HEK293 (cell line): Measurements from ENCODE around the gene UTP4.

Experiments
- CTCF ChIA-PET: fragments of 350-600 bp; formaldehyde crosslinking; extraction: SDS; loops from one replicate; lab custom pipeline; 2021; ENCODE audit warnings: antibody characterized with exemption; lab: Yijun Ruan, JAX
- POLR2A ChIA-PET: fragments of 300-600 bp; formaldehyde crosslinking; extraction: SDS; loops from one replicate; lab custom pipeline; 2020; ENCODE audit warnings: antibody characterized with exemption, inconsistent platforms; lab: Yijun Ruan, JAX
- H3K27ac ChIP-seq: fragments of 200-500 bp; sonication (Bioruptor generic); 2 replicates; pipeline ENCODE4 v1.5.1; 2014; ENCODE audit warnings: low read depth, low read length, control low read depth, inconsistent platforms; ENCODE audit errors: extremely low read depth
- H3K36me3 ChIP-seq, 2 experiments: fragments of 200-500 bp in 1 of 2; sonication (Bioruptor generic) in 1 of 2; 1 replicate in 1 of 2; 2 replicates in 1 of 2; pipeline ENCODE4 v1.5.1; 2014 to 2017; ENCODE audit warnings: inconsistent platforms in 2 of 2, low read length in 2 of 2; ENCODE audit not compliant: control insufficient read depth in 2 of 2, insufficient read depth in 1 of 2
- H3K4me1 ChIP-seq: fragments of 200-500 bp; sonication (Bioruptor generic); 2 replicates; pipeline ENCODE4 v1.5.1; 2014; ENCODE audit warnings: mild to moderate bottlenecking, low read length, inconsistent platforms; ENCODE audit not compliant: control insufficient read depth, insufficient read depth
- H3K4me3 ChIP-seq: 2 replicates; pipeline ENCODE4 v1.5.1; 2011; ENCODE audit warnings: low read depth, mild to moderate bottlenecking, control low read depth, low read length, moderate library complexity
- H3K9me3 ChIP-seq: fragments of 200-500 bp; sonication (Bioruptor generic); 2 replicates; pipeline ENCODE4 v1.5.1; 2014; ENCODE audit warnings: low read depth, low read length, inconsistent platforms; ENCODE audit not compliant: control insufficient read depth, insufficient read depth
- FEZF1 ChIP-seq: fragments of 450-650 bp; formaldehyde crosslinking; IDR thresholded peaks from 2 replicates; pipeline ENCODE4 v1.5.1; 2016; ENCODE audit warnings: missing biosample characterization, missing genetic modification characterization
- OVOL3 ChIP-seq: fragments of 450-650 bp; formaldehyde crosslinking; IDR thresholded peaks from 2 replicates; pipeline ENCODE4 v1.5.1; 2016; ENCODE audit warnings: missing biosample characterization, missing genetic modification characterization
- SCRT2 ChIP-seq: fragments of 450-650 bp; formaldehyde crosslinking; IDR thresholded peaks from 2 replicates; pipeline ENCODE4 v1.5.1; 2016; ENCODE audit warnings: missing biosample characterization, missing genetic modification characterization
- SP7 ChIP-seq: fragments of 450-650 bp; formaldehyde crosslinking; IDR thresholded peaks from 2 replicates; pipeline ENCODE4 v1.5.1; 2016; ENCODE audit warnings: missing biosample characterization, missing genetic modification characterization
- WT1 ChIP-seq: fragments of 450-650 bp; formaldehyde crosslinking; IDR thresholded peaks from 2 replicates; pipeline ENCODE4 v1.5.1; 2016; ENCODE audit warnings: missing biosample characterization, missing genetic modification characterization
- ZBTB17 ChIP-seq: fragments of 450-650 bp; formaldehyde crosslinking; IDR thresholded peaks from 2 replicates; pipeline ENCODE4 v1.5.1; 2016; ENCODE audit warnings: missing biosample characterization, missing genetic modification characterization
- ZBTB8A ChIP-seq: fragments of 450-650 bp; formaldehyde crosslinking; IDR thresholded peaks from 2 replicates; pipeline ENCODE4 v1.5.1; 2016; ENCODE audit warnings: missing biosample characterization, missing genetic modification characterization
- ZFHX2 ChIP-seq: fragments of 450-650 bp; formaldehyde crosslinking; conservative IDR thresholded peaks from 2 replicates; pipeline ENCODE4 v1.5.1; 2016; ENCODE audit warnings: missing biosample characterization, missing genetic modification characterization
- ZNF23 ChIP-seq: fragments of 450-650 bp; formaldehyde crosslinking; IDR thresholded peaks from 2 replicates; pipeline ENCODE4 v1.5.1; 2016; ENCODE audit warnings: missing biosample characterization, missing genetic modification characterization, borderline replicate concordance
- ZNF549 ChIP-seq: fragments of 450-650 bp; IDR thresholded peaks from 2 replicates; pipeline ENCODE4 v1.5.1; 2018; ENCODE audit warnings: missing biosample characterization, missing genetic modification characterization, mild to moderate bottlenecking, inconsistent platforms, moderate library complexity
- ZNF571 ChIP-seq: fragments of 450-650 bp; formaldehyde crosslinking; IDR thresholded peaks from 2 replicates; pipeline ENCODE4 v1.5.0; 2017; ENCODE audit warnings: missing biosample characterization, missing genetic modification characterization
- ZNF76 ChIP-seq: fragments of 450-650 bp; formaldehyde crosslinking; IDR thresholded peaks from 2 replicates; pipeline ENCODE4; 2016; ENCODE audit warnings: low read depth, missing biosample characterization, missing genetic modification characterization, borderline replicate concordance
- ZNF792 ChIP-seq: fragments of 450-650 bp; formaldehyde crosslinking; IDR thresholded peaks from 2 replicates; pipeline ENCODE4 v1.5.1; 2016; ENCODE audit warnings: missing biosample characterization, missing genetic modification characterization
- ZNF843 ChIP-seq: fragments of 450-650 bp; formaldehyde crosslinking; IDR thresholded peaks from 2 replicates; pipeline ENCODE4 v1.5.1; 2016; ENCODE audit warnings: missing biosample characterization, missing genetic modification characterization
- TF ChIP-seq, protein P1 (sequence below): fragments of 450-650 bp; IDR thresholded peaks from 2 replicates; pipeline ENCODE4 v1.5.1; 2018; ENCODE audit warnings: missing biosample characterization, missing genetic modification characterization
- TF ChIP-seq, protein P2 (sequence below): sonication (generic); formaldehyde crosslinking; IDR thresholded peaks from 2 replicates; pipeline ENCODE4 v1.8.1; 2022; ENCODE audit warnings: mild to moderate bottlenecking, moderate library complexity, missing genetic modification reagents
- TF ChIP-seq, protein P3 (sequence below): fragments of 450-650 bp; formaldehyde crosslinking; IDR thresholded peaks from 2 replicates; pipeline ENCODE4 v1.5.1; 2016; ENCODE audit warnings: missing biosample characterization, missing genetic modification characterization
- TF ChIP-seq, protein P4 (sequence below): fragments of 450-650 bp; formaldehyde crosslinking; IDR thresholded peaks from 2 replicates; pipeline ENCODE4; 2016; ENCODE audit warnings: missing biosample characterization, missing genetic modification characterization
- TF ChIP-seq, protein P5 (sequence below): fragments of 450-650 bp; formaldehyde crosslinking; IDR thresholded peaks from 2 replicates; pipeline ENCODE4 v1.5.1; 2016; ENCODE audit warnings: missing biosample characterization, missing genetic modification characterization

UTP4 gene

DNA sequence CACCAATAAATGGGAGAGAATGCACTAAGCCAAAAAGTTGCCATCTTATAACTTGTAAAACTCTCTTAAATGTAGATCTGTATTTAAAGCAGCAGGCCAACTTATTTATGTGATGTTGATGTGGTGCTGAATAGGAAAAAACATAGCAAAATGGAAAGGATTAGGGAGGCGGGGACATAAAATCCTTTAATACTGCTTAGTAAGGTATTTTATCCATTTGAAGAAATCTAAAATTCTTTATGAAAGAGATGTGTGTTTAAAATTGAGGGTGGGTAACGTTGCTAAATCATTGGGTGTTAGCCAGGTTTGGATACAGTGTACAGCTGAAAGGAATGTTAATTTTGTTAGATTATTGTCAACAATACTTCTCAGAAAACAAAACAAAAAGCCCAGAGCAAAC lies 68.8 kb downstream of the UTP4 start:
- no peak overlapping the region for H3K4me3 ChIP-seq
- H3K27ac ChIP-seq, result no peak overlapping the region
- ChIA-PET CTCF (interaction anchor here (1.4 kb wide), 1 partner anchor 17 kb away, joined by 6 read pairs; no protein-coding TSS in a partner anchor), POLR2A (no interaction called here)
- no peaks in the 10 kb centered on the region for H3K36me3 ChIP-seq
- H3K4me1 ChIP-seq, result peaks cover 11% of the 10 kb centered on the region; the same call in 1 of the 2 replicates
- TF ChIP-seq ZNF792 (tag by site-specific recombination) (no peak), OVOL3 (no peak), WT1 (tag by site-specific recombination) (no peak), ZNF76 (tag by site-specific recombination) (no peak)
- TF ChIP-seq, protein P1, sequence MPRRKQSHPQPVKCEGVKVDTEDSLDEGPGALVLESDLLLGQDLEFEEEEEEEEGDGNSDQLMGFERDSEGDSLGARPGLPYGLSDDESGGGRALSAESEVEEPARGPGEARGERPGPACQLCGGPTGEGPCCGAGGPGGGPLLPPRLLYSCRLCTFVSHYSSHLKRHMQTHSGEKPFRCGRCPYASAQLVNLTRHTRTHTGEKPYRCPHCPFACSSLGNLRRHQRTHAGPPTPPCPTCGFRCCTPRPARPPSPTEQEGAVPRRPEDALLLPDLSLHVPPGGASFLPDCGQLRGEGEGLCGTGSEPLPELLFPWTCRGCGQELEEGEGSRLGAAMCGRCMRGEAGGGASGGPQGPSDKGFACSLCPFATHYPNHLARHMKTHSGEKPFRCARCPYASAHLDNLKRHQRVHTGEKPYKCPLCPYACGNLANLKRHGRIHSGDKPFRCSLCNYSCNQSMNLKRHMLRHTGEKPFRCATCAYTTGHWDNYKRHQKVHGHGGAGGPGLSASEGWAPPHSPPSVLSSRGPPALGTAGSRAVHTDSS, result no peak
- TF ChIP-seq, protein P2, sequence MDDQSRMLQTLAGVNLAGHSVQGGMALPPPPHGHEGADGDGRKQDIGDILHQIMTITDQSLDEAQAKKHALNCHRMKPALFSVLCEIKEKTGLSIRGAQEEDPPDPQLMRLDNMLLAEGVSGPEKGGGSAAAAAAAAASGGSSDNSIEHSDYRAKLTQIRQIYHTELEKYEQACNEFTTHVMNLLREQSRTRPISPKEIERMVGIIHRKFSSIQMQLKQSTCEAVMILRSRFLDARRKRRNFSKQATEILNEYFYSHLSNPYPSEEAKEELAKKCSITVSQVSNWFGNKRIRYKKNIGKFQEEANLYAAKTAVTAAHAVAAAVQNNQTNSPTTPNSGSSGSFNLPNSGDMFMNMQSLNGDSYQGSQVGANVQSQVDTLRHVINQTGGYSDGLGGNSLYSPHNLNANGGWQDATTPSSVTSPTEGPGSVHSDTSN, result no peak
- TF ChIP-seq, protein P3, sequence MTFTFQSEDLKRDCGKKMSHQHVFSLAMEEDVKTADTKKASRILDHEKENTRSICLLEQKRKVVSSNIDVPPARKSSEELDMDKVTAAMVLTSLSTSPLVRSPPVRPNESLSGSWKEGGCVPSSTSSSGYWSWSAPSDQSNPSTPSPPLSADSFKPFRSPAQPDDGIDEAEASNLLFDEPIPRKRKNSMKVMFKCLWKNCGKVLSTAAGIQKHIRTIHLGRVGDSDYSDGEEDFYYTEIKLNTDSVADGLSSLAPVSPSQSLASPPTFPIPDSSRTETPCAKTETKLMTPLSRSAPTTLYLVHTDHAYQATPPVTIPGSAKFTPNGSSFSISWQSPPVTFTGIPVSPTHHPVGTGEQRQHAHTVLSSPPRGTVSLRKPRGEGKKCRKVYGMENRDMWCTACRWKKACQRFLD (tag by site-specific recombination), result no peak
- no peaks in the 10 kb centered on the region for H3K9me3 ChIP-seq

DNA sequence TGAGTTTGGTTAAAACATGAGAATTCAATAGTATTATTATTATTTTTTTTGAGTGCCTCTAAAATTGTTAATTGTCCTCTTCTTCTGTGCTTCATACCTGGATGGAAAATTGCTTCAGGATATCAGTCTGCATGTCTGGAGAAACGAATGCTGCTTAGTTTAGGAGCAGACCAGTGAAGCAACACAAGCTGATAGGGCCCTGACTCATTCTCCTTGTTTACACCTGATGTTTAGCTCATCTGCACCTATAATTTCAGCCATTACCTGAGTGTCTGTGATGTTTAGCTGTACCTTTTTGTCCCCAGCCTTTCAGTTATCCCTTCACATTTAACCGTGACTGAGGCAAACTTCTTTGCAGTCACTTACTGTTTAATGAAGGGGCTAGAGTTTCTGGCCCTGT lies 69.3 kb downstream of the UTP4 start:
- CTCF ChIA-PET, result interaction anchor here (1.4 kb wide), 1 partner anchor 16 kb away, joined by 6 read pairs; no protein-coding TSS in a partner anchor
- H3K27ac ChIP-seq, result no peak overlapping the region

DNA sequence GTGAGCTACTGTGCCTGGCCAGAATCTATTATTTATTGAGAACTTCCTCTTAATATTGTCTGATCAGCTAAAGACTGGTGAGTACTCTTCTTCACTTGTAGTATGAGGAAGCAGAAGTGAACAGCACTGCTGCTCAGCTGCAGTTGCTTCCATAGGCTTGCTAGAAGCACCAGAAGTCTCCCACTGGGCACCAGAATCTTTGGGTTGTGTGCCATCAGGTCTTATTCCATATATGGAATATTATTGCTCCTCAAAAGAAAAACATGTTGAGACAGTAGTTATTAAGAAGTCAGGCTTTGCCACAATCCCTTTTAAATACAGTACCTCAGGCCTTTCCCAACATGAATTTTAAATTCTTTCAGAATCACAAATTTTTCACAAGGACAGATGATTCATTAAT lies 71.7 kb downstream of the UTP4 start:
- ChIA-PET CTCF (no interaction called here), POLR2A (no interaction called here)

More for the DNA sequence above, 69.3 kb downstream of the UTP4 start:
- Histone ChIP-seq H3K9me3 (no peaks in the 10 kb centered on the region), H3K36me3 (no peaks in the 10 kb centered on the region), H3K4me3 (no peak overlapping the region), H3K4me1 (peaks cover 9% of the 10 kb centered on the region; the same call in 1 of the 2 replicates)
- TF ChIP-seq, protein P4, sequence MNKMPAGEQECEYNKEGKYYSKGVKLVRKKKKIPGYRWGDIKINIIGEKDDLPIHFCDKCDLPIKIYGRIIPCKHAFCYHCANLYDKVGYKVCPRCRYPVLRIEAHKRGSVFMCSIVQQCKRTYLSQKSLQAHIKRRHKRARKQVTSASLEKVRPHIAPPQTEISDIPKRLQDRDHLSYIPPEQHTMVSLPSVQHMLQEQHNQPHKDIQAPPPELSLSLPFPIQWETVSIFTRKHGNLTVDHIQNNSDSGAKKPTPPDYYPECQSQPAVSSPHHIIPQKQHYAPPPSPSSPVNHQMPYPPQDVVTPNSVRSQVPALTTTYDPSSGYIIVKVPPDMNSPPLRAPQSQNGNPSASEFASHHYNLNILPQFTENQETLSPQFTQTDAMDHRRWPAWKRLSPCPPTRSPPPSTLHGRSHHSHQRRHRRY (tag by site-specific recombination), result no peak
- TF ChIP-seq ZNF843 (no peak), ZNF549 (tag by site-specific recombination) (no peak), ZBTB17 (no peak), ZNF571 (tag by site-specific recombination) (no peak), ZNF23 (tag by site-specific recombination) (no peak), SCRT2 (tag by site-specific recombination) (no peak), ZBTB8A (tag by site-specific recombination) (no peak)
- TF ChIP-seq, protein P5, sequence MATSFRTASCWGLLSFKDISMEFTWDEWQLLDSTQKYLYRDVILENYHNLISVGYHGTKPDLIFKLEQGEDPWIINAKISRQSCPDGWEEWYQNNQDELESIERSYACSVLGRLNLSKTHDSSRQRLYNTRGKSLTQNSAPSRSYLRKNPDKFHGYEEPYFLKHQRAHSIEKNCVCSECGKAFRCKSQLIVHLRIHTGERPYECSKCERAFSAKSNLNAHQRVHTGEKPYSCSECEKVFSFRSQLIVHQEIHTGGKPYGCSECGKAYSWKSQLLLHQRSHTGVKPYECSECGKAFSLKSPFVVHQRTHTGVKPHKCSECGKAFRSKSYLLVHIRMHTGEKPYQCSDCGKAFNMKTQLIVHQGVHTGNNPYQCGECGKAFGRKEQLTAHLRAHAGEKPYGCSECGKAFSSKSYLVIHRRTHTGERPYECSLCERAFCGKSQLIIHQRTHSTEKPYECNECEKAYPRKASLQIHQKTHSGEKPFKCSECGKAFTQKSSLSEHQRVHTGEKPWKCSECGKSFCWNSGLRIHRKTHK, result no peak
- POLR2A ChIA-PET, result no interaction called here

More for the DNA sequence above, 71.7 kb downstream of the UTP4 start:
- Histone ChIP-seq H3K36me3 (no peaks in the 10 kb centered on the region; a peak in 1 of 3 replicates), H3K4me1 (peaks cover 3% of the 10 kb centered on the region; the same call in 1 of the 2 replicates), H3K27ac (no peak overlapping the region), H3K9me3 (no peaks in the 10 kb centered on the region), H3K4me3 (no peak overlapping the region)
- no peak for TF ChIP-seq ZFHX2 (tag by site-specific recombination)
- TF ChIP-seq FEZF1 (tag by site-specific recombination), result peak; percentile 76
- no peak for TF ChIP-seq SP7 (tag by site-specific recombination)
